AG09309 (cell line): ENCODE measurements around the gene ZNF784.

ENCODE experiments used
- DNase-seq: peaks from one replicate; pipeline ENCODE4 v3.0.0-alpha.2; 2010; ENCODE audit warnings: low read depth
- H3K4me3 ChIP-seq: 2 replicates; pipeline ENCODE4 v1.5.1; 2011; ENCODE audit warnings: mild to moderate bottlenecking, low read depth, low read length, moderate library complexity; ENCODE audit not compliant: control insufficient read depth
- CTCF ChIP-seq: IDR thresholded peaks from 2 replicates; pipeline ENCODE4 v1.5.1; 2011; ENCODE audit warnings: mild to moderate bottlenecking, low read depth, low read length, inconsistent platforms; ENCODE audit not compliant: insufficient read depth, control insufficient read depth; ENCODE audit errors: missing control alignments

The ZNF784 gene

GRCh38 chr19:55632463-55632834 is 8.1 kb upstream of the ZNF784 start:
- peak; percentile 89 for DNase-seq
- TF ChIP-seq CTCF, result peak; percentile 77
- H3K4me3 ChIP-seq, result no peak overlapping the region

- no peak for TF ChIP-seq CTCF
- DNase-seq, result no peak
- H3K4me3 ChIP-seq, result no peak overlapping the region
Observed at GRCh38 chr19:55626350-55626749, 2.0 kb upstream of the ZNF784 start.

GRCh38 chr19:55625004-55625326 is 599 bp upstream of the ZNF784 start:
- DNase-seq, result no peak
- peak overlapping the region; percentile 59 for H3K4me3 ChIP-seq
- no peak for TF ChIP-seq CTCF

- H3K4me3 ChIP-seq, result no peak overlapping the region
- TF ChIP-seq CTCF, result no peak
Observed at GRCh38 chr19:55623561-55623960, 805 bp downstream of the ZNF784 start.

GRCh38 chr19:55623130-55623529 is 1.2 kb downstream of the ZNF784 start:
- no peak overlapping the region for H3K4me3 ChIP-seq
- TF ChIP-seq CTCF, result no peak
- DNase-seq, result no peak

More at GRCh38 chr19:55623561-55623960, 805 bp downstream of the ZNF784 start:
- no peak for DNase-seq

- no peak for TF ChIP-seq CTCF
- no peak for DNase-seq
- no peak overlapping the region for H3K4me3 ChIP-seq
Observed at GRCh38 chr19:55622242-55622969, 2.0 kb downstream of the ZNF784 start.
